C4-2B (cell line): ENCODE results near the gene LINGO1.

ENCODE experiments used
- ZFX ChIP-seq: fragments of 450-650 bp; IDR thresholded peaks from 2 replicates; pipeline ENCODE4 v1.6.1; 2017
- TF ChIP-seq, protein P1 (sequence below): fragments of 450-650 bp; conservative IDR thresholded peaks from 2 replicates; pipeline ENCODE4 v1.5.1; 2017; ENCODE audit warnings: mild to moderate bottlenecking

DNA sequence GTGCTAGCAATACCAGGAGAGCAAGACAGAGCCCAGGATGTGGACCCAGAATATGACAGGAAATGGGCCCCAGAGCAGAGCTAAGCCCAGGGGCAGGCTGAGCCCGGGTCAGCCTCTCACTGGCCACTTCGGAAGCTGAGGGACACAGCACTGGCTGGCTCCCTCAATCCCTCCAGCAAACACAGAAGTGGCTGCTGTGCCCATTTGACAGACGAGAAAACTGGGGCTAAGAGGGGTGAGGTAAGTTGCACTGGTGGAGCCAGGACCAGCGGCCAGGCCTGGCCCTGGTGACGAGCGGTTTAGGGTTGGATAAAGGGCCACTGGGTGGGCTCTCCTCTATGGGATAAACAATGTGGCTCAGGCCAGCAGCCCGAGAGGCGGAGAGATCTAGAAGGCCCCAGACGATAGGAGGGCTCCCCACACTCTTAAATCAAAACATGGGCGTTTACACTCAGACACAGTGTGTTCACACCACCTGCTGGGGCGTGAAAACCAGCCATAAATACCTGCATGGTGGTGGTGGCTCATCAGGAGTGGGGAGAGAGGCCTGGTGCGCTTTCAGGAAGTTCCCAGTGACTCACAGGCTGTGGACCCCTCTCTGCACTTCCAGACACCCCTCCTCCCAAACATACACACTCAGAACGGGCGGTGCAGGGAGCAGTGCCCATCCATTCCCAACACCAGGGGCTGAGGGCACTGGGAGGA lies 12.0 kb upstream of the LINGO1 start:
- TF ChIP-seq, protein P1, sequence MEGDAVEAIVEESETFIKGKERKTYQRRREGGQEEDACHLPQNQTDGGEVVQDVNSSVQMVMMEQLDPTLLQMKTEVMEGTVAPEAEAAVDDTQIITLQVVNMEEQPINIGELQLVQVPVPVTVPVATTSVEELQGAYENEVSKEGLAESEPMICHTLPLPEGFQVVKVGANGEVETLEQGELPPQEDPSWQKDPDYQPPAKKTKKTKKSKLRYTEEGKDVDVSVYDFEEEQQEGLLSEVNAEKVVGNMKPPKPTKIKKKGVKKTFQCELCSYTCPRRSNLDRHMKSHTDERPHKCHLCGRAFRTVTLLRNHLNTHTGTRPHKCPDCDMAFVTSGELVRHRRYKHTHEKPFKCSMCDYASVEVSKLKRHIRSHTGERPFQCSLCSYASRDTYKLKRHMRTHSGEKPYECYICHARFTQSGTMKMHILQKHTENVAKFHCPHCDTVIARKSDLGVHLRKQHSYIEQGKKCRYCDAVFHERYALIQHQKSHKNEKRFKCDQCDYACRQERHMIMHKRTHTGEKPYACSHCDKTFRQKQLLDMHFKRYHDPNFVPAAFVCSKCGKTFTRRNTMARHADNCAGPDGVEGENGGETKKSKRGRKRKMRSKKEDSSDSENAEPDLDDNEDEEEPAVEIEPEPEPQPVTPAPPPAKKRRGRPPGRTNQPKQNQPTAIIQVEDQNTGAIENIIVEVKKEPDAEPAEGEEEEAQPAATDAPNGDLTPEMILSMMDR: no peak
- no peak for TF ChIP-seq ZFX
